Breast epithelium (tissue), 3 donors: Measurements from ENCODE around the gene ARHGDIA.

Experiments
- POLR2A ChIP-seq: fragments of 450-650 bp; IDR thresholded peaks from one replicate; pipeline ENCODE4 v1.6.1; 2016; ENCODE audit warnings: antibody characterized with exemption, mild to moderate bottlenecking, moderate library complexity
- TF ChIP-seq, protein P1 (sequence below), 3 donors: fragments of 450-650 bp; IDR thresholded peaks; one replicate each; pipeline ENCODE4 v1.5.1; 2016 to 2017; ENCODE audit warnings: antibody characterized with exemption in 3 of 3, mild to moderate bottlenecking in 3 of 3, moderate library complexity in 3 of 3

- TF ChIP-seq POLR2A: no peak
- TF ChIP-seq, protein P1, sequence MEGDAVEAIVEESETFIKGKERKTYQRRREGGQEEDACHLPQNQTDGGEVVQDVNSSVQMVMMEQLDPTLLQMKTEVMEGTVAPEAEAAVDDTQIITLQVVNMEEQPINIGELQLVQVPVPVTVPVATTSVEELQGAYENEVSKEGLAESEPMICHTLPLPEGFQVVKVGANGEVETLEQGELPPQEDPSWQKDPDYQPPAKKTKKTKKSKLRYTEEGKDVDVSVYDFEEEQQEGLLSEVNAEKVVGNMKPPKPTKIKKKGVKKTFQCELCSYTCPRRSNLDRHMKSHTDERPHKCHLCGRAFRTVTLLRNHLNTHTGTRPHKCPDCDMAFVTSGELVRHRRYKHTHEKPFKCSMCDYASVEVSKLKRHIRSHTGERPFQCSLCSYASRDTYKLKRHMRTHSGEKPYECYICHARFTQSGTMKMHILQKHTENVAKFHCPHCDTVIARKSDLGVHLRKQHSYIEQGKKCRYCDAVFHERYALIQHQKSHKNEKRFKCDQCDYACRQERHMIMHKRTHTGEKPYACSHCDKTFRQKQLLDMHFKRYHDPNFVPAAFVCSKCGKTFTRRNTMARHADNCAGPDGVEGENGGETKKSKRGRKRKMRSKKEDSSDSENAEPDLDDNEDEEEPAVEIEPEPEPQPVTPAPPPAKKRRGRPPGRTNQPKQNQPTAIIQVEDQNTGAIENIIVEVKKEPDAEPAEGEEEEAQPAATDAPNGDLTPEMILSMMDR (IDR thresholded peaks at IDR 0.05): no peak
These were observed 46.5 kb downstream of the ARHGDIA start for GRCh38 chr17:81824595-81824994.
